GM18499 (cell line): ENCODE results near the gene PASK.
"Not testable (repeated sequence)": the region's sequence is repeated elsewhere in the genome, so short reads cannot be mapped to it uniquely, and the experiment has no call there.

Source experiments
- ATAC-seq: cut with Tn5 transposase; IDR thresholded peaks from one replicate; pipeline ENCODE4 v1.9.1; 2021; ENCODE audit warnings: moderate number of reproducible peaks; ENCODE audit not compliant: insufficient read depth, unreplicated experiment

Gene PASK

DNA sequence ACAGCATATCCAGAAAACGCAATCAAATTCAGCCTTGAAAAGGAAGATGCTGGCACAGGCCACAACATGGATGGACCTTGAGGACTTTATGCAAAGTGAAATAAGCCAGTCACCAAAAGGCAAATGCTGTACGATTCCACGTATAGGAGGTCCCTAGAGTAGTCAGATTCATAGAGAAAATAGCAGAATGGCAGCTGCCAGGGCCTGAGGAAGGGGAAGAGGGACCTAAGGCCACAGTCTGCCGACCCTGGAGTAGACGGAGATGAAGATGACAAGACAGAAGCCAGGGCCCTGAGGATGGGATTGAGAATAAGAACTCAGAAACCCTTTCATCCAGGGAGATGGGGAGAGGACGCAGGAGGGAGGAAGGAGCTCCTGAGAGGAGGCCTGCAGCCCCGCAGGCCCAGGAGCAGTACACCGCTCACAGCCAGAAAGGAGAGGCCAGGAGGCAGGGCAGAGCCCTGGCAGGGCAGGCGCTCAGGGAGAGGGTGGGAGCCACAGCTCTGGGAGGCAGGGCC is 39.1 kb downstream of the PASK start:
- ATAC-seq = no peak

DNA sequence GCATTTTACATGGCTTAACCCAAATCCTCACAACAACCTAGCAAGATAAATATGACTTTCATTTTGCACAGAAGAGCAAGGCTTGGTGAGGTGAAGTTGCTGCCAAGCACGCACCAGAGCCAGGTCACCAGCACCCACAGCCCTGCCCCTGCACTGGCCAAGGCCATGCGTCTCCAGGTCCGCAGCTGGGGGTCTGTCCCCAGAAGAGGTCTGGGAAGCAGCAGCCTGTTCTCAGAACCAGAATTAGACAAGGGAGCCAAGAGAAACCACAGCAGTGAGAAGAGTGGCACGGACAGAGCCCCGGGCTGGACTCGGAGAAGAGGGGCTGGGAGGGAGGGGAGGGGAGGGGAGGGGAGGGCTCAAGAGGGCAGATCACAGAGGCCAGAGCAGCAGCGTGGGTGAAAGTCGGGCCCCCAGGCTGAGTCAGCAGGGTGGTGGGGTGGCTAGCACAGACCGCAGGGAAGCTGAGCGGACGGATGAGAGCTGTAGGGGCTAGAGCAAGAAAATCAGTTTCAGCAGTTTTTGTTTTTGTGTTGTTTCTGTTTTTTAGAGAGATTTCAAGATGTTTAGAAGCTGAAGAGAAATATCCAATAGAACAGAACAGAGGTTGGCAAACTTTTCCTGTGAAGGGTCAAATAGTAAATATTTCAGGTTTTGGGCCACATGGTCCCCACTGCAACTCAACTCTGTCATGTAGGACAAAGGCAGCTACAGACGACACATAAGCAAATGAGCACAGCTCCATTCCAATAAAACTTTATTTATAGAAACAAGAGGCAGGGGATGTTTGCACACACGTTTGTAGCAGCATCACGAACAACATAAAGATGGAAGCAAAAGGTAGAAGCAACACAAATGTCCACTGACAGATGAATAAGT is 39.8 kb downstream of the PASK start:
- no peak for ATAC-seq

DNA sequence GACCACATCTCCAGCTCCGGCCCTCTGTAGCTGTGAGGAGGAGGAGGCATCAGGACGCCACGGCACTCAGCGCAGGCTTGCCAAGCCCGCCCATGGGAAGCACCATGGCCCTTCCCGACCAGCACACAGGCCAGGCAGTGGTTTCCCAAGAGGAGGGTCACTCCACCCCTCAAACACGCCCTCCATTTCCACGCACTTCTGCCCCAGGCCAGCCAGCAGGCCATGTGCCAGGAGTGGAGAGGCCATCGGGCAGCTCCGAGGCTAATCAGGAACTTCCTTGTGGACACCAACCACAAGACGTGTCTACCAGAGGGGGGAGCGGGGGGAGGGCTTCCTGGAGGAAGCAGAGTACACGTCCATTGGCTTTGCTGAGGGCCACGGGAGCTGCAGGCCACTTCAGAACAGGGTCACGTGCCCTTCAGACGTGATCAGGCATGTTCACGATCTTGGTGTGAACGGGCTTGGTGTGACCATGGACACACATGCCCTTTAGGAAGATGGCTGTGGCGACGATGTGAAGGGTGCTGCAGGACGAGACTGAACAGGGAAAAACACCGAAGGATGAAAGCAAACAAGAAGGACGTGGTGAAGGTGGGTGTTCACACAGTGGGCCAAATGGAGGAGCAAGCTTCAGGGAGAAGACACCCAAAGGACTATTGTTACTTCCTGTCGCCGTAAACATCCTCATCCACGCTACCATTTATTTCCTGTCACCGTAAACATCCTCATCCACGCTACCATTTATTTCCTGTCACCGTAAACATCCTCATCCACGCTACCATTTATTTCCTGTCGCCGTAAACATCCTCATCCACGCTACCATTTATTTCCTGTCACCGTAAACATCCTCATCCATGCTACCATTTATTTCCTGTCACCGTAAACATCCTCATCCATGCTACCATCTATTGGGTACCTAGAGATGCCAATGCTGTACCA is 40.7 kb downstream of the PASK start:
- no peak for ATAC-seq

GRCh38 chr2:241107031-241107783 is 42.1 kb downstream of the PASK start:
- ATAC-seq = no peak

DNA sequence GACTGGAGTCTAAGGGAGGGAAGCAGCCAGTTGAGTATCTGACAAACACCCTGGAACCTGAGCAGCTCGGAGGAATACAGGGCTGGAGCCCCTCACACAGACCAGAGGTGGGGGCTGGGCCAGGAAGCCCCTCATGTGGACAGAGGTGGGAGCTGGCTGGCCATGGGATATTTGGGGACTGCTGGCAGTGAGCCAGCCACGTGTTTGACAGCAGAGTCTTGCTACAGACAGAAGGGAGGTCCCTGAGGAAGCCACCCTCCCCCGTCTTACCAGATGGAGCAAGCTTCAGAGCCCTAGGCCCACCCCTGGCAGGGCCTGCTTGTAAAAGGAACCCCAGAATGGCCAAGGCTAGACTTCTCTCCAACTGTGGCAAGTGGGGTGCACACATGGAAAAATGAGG is 43.6 kb downstream of the PASK start:
- no peak for ATAC-seq

DNA sequence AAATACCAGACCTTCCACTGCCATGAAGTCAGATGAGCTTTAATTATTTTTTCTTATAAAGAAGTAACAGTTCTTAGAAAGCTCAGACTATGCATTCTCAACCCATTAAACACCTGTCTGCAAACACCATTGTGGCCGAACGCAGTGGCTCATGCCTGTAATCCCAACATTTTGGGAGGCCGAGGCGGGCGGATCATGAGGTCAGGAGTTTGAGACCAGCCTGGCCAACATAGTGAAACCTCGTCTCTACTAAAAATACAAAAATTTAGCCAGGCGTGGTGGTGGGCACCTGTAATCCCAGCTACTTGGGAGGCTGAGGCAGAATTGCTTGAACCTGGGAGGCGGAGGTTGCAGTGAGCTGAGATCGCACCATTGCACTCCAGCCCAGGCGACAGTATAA is 44.7 kb downstream of the PASK start:
- not testable (repeated sequence) for ATAC-seq

DNA sequence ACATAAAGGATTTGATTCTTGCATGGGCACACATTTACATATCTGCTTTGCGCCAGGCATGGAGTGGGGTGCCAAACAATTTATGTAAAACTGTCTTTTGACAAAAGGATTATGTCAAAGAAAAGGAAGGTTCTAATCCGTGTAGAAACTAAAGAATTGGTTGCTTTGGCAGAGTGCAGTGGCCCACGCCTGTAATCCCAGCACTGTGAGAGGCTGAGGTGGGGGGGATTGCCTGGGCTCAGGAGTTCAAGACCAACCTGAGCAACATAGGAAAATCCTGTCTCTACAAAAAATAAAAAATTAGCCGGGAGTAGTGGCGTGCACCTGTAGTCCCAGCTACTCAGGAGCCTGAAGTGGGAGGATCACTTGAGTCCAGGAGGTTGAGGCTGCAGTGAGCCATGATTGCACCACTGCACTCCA is 46.1 kb downstream of the PASK start:
- ATAC-seq = no peak

- peak; percentile 48 for ATAC-seq
These were observed 47.0 kb downstream of the PASK start, which contains the start of gene MTERF4 for GRCh38 chr2:241102239-241102803. MTERF4 (minus strand) TSS chr2:241102287; CDS start chr2:241102273, 14 bp downstream.

DNA sequence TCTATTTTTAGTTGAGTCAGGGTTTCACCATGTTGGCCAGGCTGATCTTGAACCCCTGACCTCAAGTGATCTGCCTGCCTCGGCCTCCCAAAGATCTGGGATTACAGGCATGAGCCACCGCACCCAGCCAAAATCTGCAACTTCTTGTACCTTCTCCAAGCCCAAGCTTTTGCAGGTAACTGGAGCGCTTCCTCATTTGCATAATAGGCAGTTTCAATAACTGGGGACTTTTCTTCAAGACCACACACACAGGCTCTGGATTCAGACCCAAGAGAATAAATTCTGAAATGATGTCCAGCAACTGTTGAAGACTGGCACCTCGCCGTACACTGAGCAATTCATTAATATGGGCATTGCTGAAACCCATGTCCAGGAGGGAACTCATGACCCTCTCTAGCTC is 50.0 kb downstream of the PASK start:
- no peak for ATAC-seq

DNA sequence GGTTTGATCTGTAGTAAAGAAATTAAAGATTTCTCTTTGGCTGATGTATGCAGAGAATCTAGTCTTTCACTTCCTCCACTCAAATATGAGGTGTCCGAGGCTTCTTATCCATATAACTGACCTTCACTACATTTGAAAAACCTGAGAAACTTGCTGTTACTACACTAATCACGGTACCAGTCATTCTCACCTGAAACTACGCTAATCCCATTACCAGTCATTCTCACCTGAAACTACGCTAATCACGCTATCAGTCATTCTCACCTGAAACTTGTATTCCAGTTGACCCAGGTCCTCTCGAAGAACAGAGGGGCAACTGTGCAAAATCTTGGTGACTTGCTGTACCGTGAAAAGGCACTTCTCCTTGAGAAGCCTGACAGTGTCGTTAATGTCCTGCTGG is 52.3 kb downstream of the PASK start:
- no peak for ATAC-seq

GRCh38 chr2:241095594-241096290 is 53.5 kb downstream of the PASK start:
- no peak for ATAC-seq

- no peak for ATAC-seq
These were observed 54.3 kb downstream of the PASK start for GRCh38 chr2:241094924-241095420.

GRCh38 chr2:241094172-241094571 is 55.1 kb downstream of the PASK start:
- no peak for ATAC-seq

GRCh38 chr2:241093133-241093781 is 56.0 kb downstream of the PASK start:
- not testable (repeated sequence) for ATAC-seq

DNA sequence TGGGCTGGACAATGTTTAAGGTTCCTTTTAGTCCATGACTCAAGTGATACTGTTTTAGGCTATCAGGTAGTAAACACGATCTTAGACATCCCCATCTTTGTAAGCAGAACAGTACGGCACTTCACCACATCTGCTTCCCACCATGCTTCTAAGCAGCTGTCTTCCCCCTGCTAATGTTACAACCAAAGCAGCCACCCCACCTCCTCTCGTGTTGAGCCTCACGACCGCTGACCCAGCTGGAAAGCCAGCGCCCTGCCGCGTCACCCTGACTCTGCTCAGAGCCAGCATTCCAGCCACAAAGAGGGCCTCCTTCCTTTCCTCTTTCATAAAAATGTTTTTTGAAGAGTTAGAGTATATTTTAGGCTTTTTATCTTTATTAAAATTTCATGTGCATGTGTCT is 56.6 kb downstream of the PASK start:
- no peak for ATAC-seq

GRCh38 chr2:241091734-241092445 is 57.4 kb downstream of the PASK start:
- ATAC-seq = no peak

DNA sequence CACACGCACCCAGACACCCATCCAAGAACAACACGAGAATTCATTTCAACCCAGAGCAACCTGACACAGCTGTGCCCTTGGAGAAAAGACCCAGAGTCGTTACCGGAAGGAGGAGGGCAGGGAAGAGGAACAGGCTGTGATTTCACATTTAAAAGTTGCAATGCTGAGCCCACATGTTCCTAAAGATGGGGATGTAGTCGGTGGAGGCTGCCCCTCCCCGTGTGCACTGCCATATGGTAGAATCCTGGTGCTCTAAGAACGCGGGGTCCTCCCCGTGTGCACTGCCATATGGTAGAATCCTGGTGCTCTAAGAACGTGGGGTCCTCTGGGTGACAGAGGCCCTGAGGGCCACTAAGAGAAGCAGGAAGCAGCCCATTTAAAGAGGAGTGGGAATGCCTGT is 58.1 kb downstream of the PASK start:
- ATAC-seq = no peak
